Stomach (tissue), 9 donors: ENCODE results near the gene KIF21B. TPM values are rescaled to one million over a fixed set of nuclear protein-coding genes. Genes with fewer than 3 reads are reported as not detected.
A peak's percentile ranks its signal among the peaks of the same experiment; 100 is the strongest.

Experiments used
- DNase-seq, 2 donors: peaks; one replicate each; pipeline versions ENCODE4 v3.0.0 to v3.0.0-alpha.2; 2013 to 2019
- H3K27ac ChIP-seq, 5 donors: fragments of 200-600 bp in 4 of 5; sonication (generic) in 4 of 5; one replicate each; pipeline ENCODE4 v1.5.1; 2013 to 2019; ENCODE audit warnings: mild to moderate bottlenecking in 1 of 5, moderate library complexity in 1 of 5
- H3K27me3 ChIP-seq, 3 donors: fragments of 200-600 bp; sonication (generic); one replicate each; pipeline ENCODE4 v1.5.1; 2017 to 2019; ENCODE audit warnings: mixed run types in 1 of 3
- H3K36me3 ChIP-seq, 4 donors: fragments of 200-600 bp; sonication (generic); 1 replicate in 3 of 4; 2 replicates in 1 of 4; pipeline ENCODE4 v1.5.1; 2016 to 2019
- H3K4me1 ChIP-seq, 4 donors: fragments of 200-600 bp; sonication (generic); one replicate each; pipeline ENCODE4 v1.5.1; 2016 to 2019
- H3K4me3 ChIP-seq, 4 donors: fragments of 200-600 bp; sonication (generic) in 3 of 4; one replicate each; pipeline ENCODE4 v1.5.1; 2016 to 2019; ENCODE audit warnings: mild to moderate bottlenecking in 1 of 4
- H3K9me3 ChIP-seq, 4 donors: fragments of 200-600 bp; sonication (generic); one replicate each; pipeline ENCODE4 v1.5.1; 2016 to 2019
- EP300 ChIP-seq: sonication (generic); formaldehyde crosslinking; IDR thresholded peaks from one replicate; pipeline ENCODE4 v1.6.1; 2017; ENCODE audit warnings: antibody characterized with exemption
- POLR2A ChIP-seq, 4 donors: fragments of 450-650 bp; IDR thresholded peaks; one replicate each; pipeline ENCODE4 v1.6.1; 2016; ENCODE audit warnings: antibody characterized with exemption in 4 of 4, control low read depth in 2 of 4, mild to moderate bottlenecking in 1 of 4, moderate library complexity in 1 of 4
- POLR2AphosphoS5 ChIP-seq, 3 donors: sonication (generic); formaldehyde crosslinking; IDR thresholded peaks; one replicate each; pipeline ENCODE4 v1.6.1; 2016; ENCODE audit warnings: antibody characterized with exemption in 3 of 3
- WGBS, 5 donors: extraction: QIAGEN DNeasy Blood & Tissue Kit in 3 of 5; methylation state at CpG; one replicate each; pipeline versions ENCODE4 v1.1.5 to v1.1.7; 2013 to 2018; 5-methylcytosine and 5-hydroxymethylcytosine counted together
- intact Hi-C: fragments of 100-400 bp; cut with DNase I; formaldehyde crosslinking; loops from one replicate; pipeline ENCODE4 v1.15.1; 2023; ENCODE audit warnings: low total_unique reads
- polyA plus RNA-seq, 3 donors: library from polyadenylated mRNA; stranded (reverse); fragments of 200-250 nt; gene quantifications; one replicate each; pipeline ENCODE4 v1.2.3, GENCODE V29; 2013
- total RNA-seq, 5 donors: library from RNA; depleted of rRNA; stranded (reverse); fragments of >200 nt; gene quantifications; one replicate each; pipeline versions ENCODE4 v1.1.0 to v1.2.3, GENCODE V29; 2014 to 2016
- TF ChIP-seq, protein P1 (sequence below), 7 experiments: fragments of 450-650 bp in 4 of 7; fragments of 200-600 bp in 3 of 7; sonication (generic) in 3 of 7; IDR thresholded peaks; one replicate each; pipeline ENCODE4 v1.5.1; 2016 to 2019; ENCODE audit warnings: antibody characterized with exemption in 7 of 7, control low read depth in 2 of 7, mild to moderate bottlenecking in 1 of 7
- donor health status: healthy with polysubstance abuse.
- donor health status: Bipolar disorder and iron deficiency.
- donor health status: healthy.

The KIF21B gene
- total and polyA plus RNA-seq, 8 donors: 0.30 to 8.8 (median 2.4) TPM

DNA sequence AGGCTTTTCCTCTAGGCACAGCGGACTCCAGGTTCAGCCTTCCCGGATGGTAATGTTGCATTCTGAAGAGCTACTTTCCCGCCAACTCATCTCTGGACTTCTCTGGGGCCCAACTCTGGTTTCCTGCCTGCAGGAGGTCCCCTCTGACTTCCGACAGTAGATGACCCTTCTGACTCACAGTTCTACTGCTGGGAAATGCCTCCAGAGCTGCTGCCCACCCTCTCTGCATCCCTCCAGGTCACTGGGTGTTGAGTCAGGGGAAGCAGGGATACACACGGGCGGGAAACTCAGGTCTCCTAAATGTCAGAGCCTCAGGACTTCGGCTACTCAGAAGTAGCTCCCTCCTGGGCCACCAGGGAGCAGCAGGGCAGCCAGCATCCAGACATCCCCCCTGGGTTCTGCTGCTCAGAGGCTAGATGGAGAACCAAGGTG lies 2.1 kb upstream of the KIF21B start:
- 57 to 73% (median 59%) methylated on average over 6 to 7 of the region's 7 CpGs for WGBS, 5 donors
- Histone ChIP-seq H3K36me3 (no peaks in the 10 kb centered on the region), H3K27me3 (peaks cover 0 to 3% (median 0%) of the 10 kb centered on the region in 3 donors), H3K9me3 (no peaks in the 10 kb centered on the region), H3K27ac (peak overlapping the region in 2 of 5 donors; percentile 12 to 73), H3K4me1 (peaks cover 21 to 83% (median 56%) of the 10 kb centered on the region in 4 donors), H3K4me3 (no peak overlapping the region)
- DNase-seq: no peak
- intact Hi-C loops: no loop called here
- TF ChIP-seq EP300 (no peak), POLR2AphosphoS5 (IDR thresholded peaks at IDR 0.05) (no peak), POLR2A (IDR thresholded peaks at IDR 0.05) (no peak)
- TF ChIP-seq, protein P1, sequence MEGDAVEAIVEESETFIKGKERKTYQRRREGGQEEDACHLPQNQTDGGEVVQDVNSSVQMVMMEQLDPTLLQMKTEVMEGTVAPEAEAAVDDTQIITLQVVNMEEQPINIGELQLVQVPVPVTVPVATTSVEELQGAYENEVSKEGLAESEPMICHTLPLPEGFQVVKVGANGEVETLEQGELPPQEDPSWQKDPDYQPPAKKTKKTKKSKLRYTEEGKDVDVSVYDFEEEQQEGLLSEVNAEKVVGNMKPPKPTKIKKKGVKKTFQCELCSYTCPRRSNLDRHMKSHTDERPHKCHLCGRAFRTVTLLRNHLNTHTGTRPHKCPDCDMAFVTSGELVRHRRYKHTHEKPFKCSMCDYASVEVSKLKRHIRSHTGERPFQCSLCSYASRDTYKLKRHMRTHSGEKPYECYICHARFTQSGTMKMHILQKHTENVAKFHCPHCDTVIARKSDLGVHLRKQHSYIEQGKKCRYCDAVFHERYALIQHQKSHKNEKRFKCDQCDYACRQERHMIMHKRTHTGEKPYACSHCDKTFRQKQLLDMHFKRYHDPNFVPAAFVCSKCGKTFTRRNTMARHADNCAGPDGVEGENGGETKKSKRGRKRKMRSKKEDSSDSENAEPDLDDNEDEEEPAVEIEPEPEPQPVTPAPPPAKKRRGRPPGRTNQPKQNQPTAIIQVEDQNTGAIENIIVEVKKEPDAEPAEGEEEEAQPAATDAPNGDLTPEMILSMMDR (IDR thresholded peaks at IDR 0.05): no peak

DNA sequence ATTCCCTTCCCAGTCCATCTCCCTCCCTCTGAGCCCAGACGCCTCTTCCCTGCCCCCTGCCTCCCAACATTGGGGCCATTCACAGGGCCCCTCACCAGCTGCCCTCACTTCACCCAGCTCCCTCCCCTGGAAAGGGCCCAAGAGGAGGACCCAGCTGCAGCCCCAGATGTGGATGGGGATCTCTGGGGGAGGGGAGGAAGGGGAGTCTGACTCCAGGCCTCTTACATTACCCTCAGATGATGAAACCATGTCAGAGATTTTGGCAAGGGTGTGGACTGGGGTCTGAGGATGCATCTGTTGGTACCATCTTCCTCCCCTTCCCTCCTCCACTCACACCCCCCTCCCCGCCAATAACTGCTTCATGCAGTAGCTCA lies 1.1 kb upstream of the KIF21B start:
- Histone ChIP-seq H3K4me1 (peaks cover 23 to 93% (median 60%) of the 10 kb centered on the region in 4 donors), H3K27me3 (peaks cover 0 to 3% (median 0%) of the 10 kb centered on the region in 3 donors), H3K36me3 (no peaks in the 10 kb centered on the region), H3K27ac (no peak overlapping the region), H3K9me3 (no peaks in the 10 kb centered on the region), H3K4me3 (no peak overlapping the region)
- intact Hi-C loops: no loop called here
- no peak for DNase-seq
- WGBS, 5 donors: 84 to 97% (median 91%) methylated on average over 2 of the region's 2 CpGs
- no peak for TF ChIP-seq EP300
- no peak for TF ChIP-seq POLR2AphosphoS5 (IDR thresholded peaks at IDR 0.05)
- TF ChIP-seq, protein P1 (IDR thresholded peaks at IDR 0.05): no peak
- no peak for TF ChIP-seq POLR2A (IDR thresholded peaks at IDR 0.05)

DNA sequence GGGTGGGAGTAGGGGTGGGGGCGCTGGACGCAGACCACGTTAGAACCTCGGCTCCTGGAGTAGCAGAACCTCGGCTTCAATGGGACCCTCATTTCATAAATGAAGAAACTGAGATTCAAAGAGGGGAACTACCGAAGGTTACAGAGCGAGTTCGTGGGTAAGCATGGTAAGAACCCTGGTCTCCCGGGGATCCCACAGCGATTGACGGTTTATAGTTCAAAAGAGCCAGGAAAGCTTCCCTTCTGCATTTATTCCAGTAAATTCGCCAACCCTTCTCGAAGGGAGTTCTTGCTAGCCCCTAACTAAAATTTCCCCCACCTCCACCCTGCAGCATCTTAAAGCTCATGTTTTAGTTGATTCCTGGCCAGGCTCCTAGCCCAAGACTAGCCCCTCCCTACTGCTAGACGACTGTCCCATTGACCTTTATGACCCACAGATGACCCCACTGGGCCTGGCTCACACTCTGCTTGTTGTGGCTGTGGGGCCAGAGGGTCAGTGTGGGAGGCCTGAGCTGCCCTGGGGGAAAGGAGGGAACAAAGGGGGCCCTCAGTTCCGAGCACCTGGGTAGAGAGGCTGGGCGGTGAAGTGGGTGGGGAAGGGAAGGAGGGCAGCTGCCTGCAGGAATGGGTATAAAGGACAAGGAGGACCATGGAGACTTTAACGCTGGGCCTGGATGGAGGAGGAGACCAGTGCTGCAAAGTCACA lies 558 bp upstream of the KIF21B start:
- Histone ChIP-seq H3K36me3 (no peaks in the 10 kb centered on the region), H3K27ac (peak overlapping the region in 2 of 5 donors; percentile 79 to 80), H3K4me1 (peaks cover 25 to 93% (median 60%) of the 10 kb centered on the region in 4 donors), H3K9me3 (no peaks in the 10 kb centered on the region), H3K27me3 (peaks cover 0 to 3% (median 0%) of the 10 kb centered on the region in 3 donors), H3K4me3 (peak overlapping the region; percentile 57 to 70 (median 66))
- no peak for DNase-seq
- TF ChIP-seq POLR2AphosphoS5 (IDR thresholded peaks at IDR 0.05) (no peak), EP300 (no peak), POLR2A (IDR thresholded peaks at IDR 0.05) (no peak)
- TF ChIP-seq, protein P1 (IDR thresholded peaks at IDR 0.05): no peak
- WGBS, 5 donors: 39 to 44% (median 40%) methylated on average over 16 to 17 of the region's 17 CpGs
- intact Hi-C loops: no loop called here

DNA sequence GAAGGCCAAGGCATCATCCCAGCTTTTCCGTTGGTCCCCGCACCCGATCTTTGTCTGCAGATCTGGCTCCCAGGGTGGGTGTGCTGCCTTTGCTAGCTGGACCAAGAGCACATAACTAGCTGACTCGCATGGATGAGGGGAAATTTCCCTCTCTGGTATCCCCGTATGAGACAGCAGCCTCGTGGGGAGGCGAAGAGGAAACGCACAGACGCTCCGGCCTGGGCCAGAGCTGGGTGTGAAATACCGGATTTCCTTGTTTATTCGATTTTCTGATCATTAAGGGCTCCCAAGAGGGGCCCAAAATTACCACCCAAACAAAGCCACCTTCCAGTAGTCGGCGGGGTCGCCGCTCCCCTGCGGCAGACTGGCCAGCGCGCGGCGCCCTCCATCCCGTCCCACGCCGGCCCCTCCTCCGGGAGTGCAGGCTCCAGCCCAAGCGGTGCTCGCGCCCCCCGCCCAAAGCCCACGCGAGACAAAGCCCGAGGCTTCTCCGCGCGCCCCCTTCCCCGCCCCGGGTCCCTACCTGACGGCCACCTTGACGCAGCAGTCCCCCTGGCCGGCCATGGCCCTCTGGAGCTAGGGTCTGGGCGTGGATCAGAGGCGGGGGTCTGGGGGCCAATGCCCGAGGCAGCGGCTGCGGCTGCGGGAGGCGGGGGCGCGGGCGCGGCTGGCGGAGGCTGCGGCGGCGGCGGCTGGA lies 546 bp downstream of the KIF21B start:
- TF ChIP-seq, protein P1 (IDR thresholded peaks at IDR 0.05): peak in 1 of 7 experiments; percentile 4
- TF ChIP-seq EP300: no peak
- TF ChIP-seq POLR2A (IDR thresholded peaks at IDR 0.05): no peak
- TF ChIP-seq POLR2AphosphoS5 (IDR thresholded peaks at IDR 0.05): no peak
- H3K4me3 ChIP-seq: peak overlapping the region; percentile 57 to 70 (median 66)
- H3K36me3 ChIP-seq: no peaks in the 10 kb centered on the region
- H3K9me3 ChIP-seq: no peaks in the 10 kb centered on the region
- intact Hi-C loops: no loop called here
- DNase-seq: peak in 1 of 2 donors; percentile 60
- peaks cover 0 to 3% (median 0%) of the 10 kb centered on the region in 3 donors for H3K27me3 ChIP-seq
- peaks cover 18 to 93% (median 54%) of the 10 kb centered on the region in 4 donors for H3K4me1 ChIP-seq
- peak overlapping the region; percentile 14 to 84 (median 79) for H3K27ac ChIP-seq
- WGBS, 5 donors: 6 to 13% (median 8%) methylated on average over 29 to 56 of the region's 56 CpGs
